ENCODE data around the gene MOB1B.

The MOB1B gene

DNA sequence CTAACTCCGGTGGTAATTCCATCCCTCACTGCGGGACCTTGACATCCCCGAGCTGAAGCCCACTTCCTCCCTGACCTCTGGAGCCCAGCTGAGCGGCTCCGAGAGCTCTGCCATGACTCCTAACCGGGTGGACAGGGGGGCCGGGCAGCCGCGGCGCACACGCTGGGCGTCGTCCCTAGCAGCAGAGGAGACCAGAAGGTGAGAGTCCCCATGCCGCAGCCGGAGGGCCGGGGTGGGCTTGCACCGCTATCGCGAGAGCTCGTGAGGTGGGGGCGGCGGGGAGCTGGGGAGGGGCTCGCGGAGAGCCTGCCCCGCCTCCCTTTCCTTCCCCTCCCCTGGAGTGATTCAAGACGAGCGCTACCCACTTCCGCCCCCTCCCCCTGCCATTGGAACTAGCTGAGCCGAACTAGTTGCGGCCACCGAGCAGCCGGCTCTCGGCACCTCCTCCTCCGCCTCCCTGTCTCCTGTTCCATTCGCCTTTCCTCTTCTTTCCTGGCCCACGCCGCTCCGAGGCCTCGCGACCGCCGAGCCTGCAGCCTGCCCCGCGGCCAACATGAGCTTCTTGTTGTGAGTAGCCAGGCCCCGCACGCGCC is at the start of gene MOB1B:
Gene MOB1B, plus strand, starts transcription at position 386 of the 593 bp plus-strand sequence. Its CDS starts 168 bp downstream, at position 554.
- TF ChIP-seq, protein P1, sequence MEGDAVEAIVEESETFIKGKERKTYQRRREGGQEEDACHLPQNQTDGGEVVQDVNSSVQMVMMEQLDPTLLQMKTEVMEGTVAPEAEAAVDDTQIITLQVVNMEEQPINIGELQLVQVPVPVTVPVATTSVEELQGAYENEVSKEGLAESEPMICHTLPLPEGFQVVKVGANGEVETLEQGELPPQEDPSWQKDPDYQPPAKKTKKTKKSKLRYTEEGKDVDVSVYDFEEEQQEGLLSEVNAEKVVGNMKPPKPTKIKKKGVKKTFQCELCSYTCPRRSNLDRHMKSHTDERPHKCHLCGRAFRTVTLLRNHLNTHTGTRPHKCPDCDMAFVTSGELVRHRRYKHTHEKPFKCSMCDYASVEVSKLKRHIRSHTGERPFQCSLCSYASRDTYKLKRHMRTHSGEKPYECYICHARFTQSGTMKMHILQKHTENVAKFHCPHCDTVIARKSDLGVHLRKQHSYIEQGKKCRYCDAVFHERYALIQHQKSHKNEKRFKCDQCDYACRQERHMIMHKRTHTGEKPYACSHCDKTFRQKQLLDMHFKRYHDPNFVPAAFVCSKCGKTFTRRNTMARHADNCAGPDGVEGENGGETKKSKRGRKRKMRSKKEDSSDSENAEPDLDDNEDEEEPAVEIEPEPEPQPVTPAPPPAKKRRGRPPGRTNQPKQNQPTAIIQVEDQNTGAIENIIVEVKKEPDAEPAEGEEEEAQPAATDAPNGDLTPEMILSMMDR (IDR thresholded peaks at IDR 0.05), result peak; percentile 54
- no peak for TF ChIP-seq ZFX (IDR thresholded peaks at IDR 0.05; ENCODE audit: borderline replicate concordance)
- peak within 1 kb of the TSS; percentile 56 for H3K27ac ChIP-seq

DNA sequence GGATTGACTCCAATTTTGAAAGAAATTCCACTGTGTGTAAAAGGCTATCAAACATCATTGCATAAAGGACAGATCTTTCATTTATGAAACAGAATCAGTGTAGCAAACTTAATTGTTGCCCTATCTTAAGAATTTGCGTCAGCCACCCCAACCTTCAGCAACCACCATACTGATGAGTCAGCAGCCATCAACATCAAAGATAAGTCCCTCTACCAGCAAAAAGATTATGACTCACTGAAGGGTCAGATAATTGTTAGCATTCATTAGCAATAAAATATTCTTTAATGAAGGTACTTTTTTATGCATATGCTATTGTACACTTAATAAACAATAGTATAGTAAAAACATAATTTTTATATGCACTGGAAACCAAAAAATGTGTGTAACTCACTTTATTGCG is 46.7 kb upstream of the MOB1B start:
- no peak for TF ChIP-seq ZFX (IDR thresholded peaks at IDR 0.05; ENCODE audit: borderline replicate concordance)
- TF ChIP-seq, protein P1 (IDR thresholded peaks at IDR 0.05), result no peak
- no peak overlapping the region for H3K27ac ChIP-seq

DNA sequence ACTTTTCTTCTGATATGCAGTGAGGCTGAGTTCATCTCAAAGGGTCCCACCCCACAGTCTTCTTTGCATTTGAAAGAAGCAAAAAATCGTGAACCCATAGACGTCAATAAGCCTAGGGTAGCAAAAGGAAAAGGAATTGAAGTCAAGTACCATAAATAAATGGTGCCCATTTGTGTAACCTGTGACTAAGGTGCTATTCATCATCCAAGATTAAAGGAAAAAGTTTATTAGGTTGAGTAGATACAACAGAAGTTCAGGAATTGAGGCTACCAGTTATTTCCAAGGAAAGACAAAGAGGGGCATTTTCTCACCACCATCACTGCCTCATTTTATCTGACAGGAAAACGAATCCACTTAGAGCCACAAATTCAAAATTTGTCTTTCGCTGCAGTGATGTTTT is 43.7 kb upstream of the MOB1B start:
- TF ChIP-seq, protein P1 (IDR thresholded peaks at IDR 0.05), result no peak
- no peak for TF ChIP-seq ZFX (IDR thresholded peaks at IDR 0.05; ENCODE audit: borderline replicate concordance)
- H3K27ac ChIP-seq, result no peak overlapping the region

DNA sequence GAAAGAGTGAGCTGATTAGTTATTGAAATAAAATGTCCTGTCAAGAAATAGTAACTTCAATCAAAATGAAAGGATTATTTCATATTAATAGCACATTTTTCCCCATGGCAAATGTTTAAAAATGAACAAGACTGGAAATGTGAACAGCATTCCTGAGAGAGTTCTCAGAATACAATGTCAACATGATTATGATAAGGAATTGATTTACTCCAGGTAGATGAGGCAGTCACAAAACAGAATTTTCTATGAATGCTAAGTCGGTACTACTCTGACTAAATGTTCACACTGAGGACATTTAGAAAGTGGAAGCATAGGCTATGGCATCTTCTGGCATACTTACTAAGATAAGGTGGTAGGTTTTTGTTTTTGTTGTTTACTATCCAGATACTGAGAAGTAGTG is 43.1 kb upstream of the MOB1B start:
- H3K27ac ChIP-seq, result no peak overlapping the region
- no peak for TF ChIP-seq ZFX (IDR thresholded peaks at IDR 0.05; ENCODE audit: borderline replicate concordance)

DNA sequence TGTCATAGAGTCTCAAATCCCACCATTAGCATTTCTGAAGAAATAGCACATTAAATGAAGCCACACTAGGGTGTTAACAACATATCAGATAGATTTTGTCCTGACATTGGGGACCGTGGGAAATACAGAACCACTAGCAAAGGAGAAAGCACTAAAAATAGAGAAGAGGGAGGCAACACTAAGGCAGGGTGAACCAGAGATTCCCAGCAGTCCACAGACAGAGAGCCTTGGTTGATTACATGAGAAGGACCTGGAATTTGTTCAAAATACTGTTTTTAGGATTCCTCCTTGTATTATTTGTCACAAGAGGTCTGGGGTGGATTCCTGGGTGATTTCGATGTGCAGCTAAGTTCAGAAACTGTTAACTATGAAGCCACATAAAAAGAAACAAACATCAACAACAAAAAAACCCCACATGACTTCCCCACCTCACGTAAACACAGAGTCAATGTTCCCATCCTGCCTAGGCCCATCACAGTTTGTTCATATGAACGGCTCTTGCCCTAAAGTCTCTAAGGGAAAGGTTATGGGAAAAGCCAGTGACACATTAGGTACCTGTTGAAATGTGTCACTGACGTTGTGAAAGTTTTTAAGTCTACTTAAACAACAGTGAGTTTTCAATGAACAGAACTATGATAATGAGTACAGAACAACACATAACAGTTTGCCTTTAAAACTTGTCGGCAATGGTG is 38.9 kb upstream of the MOB1B start:
- TF ChIP-seq, protein P1 (IDR thresholded peaks at IDR 0.05), result no peak
- no peak for TF ChIP-seq ZFX (IDR thresholded peaks at IDR 0.05; ENCODE audit: borderline replicate concordance)
- H3K27ac ChIP-seq, result no peak overlapping the region

DNA sequence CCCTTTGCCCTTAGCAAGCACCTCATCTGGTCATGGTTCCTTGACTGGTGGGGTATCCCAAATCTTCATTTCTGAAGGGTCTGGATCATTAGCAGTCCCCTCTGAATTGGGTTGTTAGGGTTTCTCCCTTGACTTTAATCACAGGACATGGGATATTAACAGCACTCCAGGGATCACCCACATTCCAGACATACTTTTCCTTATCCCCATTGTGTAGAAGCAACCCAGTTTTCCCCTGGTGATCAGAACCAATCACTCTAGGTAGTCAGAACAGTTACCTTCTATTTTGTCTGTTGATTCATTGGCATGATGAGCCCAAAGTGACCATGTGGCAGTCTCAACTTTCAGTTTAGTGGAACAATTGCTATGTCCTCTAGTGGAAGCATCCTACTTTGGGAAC is 33.4 kb upstream of the MOB1B start:
- no peak overlapping the region for H3K27ac ChIP-seq
- TF ChIP-seq ZFX (IDR thresholded peaks at IDR 0.05; ENCODE audit: borderline replicate concordance), result no peak

DNA sequence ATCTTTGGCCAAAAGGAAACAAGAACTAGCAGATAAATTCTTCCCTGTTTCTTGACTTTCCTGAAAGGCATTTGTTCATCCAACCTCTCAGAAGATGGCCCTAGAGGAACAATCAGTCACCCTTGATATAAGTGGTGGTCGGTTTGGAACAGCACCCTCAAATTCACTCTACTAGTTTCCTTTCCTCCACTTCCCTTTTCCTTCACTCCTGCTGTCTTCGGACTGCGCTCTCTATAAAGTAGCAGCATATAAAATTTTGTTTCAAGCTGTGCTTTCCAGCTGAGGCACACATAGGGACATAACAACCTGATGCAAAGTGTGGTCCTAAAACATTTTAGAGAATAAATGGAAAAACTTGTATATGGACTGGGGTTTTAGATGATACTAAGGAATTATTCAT is 29.0 kb upstream of the MOB1B start:
- no peak for TF ChIP-seq ZFX (IDR thresholded peaks at IDR 0.05; ENCODE audit: borderline replicate concordance)
- TF ChIP-seq, protein P1 (IDR thresholded peaks at IDR 0.05), result no peak
- no peak overlapping the region for H3K27ac ChIP-seq

DNA sequence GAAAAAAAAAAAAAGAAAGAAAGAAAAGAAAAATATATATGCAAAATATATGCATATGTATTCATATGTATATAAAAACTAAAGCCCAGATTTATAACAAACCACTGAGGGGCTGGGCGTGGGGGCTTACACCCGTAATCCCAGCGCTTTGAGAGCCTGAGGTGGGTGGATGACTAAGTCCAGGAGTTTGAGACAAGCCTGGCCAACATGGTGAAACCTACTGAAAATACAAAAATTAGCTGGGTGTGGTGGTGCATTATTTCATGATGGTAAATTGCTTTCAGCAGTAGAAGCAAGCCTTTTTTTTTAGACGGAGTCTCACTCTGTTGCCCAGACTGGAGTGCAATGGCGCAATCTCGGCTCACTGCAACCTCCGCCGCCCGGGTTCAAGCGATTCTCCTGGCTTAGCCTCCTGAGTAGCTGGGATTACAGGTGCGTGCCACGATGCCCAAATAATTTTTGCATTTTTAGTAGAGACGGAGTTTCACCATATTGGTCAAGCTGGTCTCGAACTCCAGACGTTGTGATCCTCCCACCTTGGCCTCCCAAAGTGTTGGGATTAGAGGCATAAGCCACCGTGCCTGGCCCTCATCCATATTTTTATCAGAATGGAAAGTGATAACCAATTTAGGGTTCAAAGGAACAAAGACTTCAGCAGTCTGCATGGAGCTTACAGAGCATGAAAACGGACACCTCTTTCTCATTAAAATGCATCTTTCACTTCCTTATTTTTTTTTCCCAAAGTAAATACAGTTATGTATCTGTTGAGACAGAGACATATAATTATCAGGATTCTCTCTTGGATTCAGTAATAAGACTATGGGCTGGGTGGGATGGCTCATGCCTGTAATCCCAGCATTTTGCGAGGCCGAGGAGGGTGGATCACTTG is 27.7 kb upstream of the MOB1B start:
- no peak overlapping the region for H3K27ac ChIP-seq
- TF ChIP-seq, protein P1 (IDR thresholded peaks at IDR 0.05), result no peak
- no peak for TF ChIP-seq ZFX (IDR thresholded peaks at IDR 0.05; ENCODE audit: borderline replicate concordance)
